ENCODE measurements around the gene CTR9. TPM values are rescaled to one million over a fixed set of nuclear protein-coding genes. Genes with fewer than 3 reads are reported as not detected.
A peak's percentile ranks its signal among the peaks of the same experiment; 100 is the strongest.

The CTR9 gene
- total and polyA plus RNA-seq, 9 of the 15 experiments (the other 6 are each of a cell fraction or from before 2014, with no cell fraction given), result 25.4 to 79.3 (median 47.3) TPM

DNA sequence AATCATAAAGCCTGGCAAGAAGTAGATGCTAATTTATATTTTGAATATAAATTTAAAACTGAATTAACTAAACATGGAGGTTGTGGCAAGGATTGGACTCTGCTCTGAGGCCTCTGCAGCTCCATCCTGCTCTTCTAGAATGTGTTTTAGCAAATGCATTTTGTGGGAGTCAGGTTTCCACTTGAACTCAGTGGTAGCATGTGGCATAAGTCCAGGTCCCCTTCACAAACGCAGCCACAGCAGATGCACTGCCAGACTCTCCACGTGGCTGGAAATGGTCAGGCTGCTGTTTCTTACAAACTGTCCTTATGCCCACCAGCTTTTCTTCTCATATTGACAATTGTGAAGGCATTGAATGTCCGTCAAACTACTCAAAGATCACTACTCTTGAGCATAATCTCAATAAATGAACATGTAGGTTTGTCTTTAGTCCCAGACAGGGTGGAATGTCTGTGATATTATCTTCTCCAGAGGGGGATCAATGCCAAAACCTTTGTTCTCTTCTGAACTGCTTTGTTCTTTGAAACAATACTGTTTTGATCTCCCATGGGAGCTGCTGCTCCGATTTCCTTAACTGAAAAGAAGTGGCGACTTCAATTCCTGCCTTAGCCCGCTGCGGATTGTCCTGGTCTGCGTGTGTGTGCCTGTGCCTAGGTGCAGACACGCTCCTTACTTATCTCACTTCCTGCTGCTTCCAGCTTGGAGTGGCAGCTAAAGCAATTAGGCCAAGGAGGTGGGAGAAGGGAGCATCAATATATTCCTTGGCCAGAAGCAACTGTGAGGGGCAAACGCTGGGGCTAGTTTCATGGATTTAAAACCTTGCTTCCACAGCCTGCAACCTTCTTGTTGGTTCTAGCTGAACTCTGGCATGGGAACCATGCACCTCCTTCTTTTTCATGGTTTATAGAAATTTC lies 33.4 kb downstream of the CTR9 start:
- intact Hi-C loops (cut with micrococcal nuclease) (no loop called here), in situ Hi-C loops (cut with MboI) (loop anchor here (10.0 to 25.0 kb wide), 2 partner anchors 478 to 1000 kb away; no protein-coding TSS in a partner anchor)
- Histone ChIP-seq H2AFZ (ENCODE audit: low read depth, low read length) (peak overlapping the region; percentile 32), H3K9me1 (ENCODE audit: control insufficient read depth, insufficient read depth, low read length) (no peaks in the 10 kb centered on the region), H3K4me2 (ENCODE audit: insufficient read depth, low read length) (no peak overlapping the region), H3K27me3 (ENCODE audit: control insufficient read depth in 2 of 2, insufficient read depth in 2 of 2, low read length in 2 of 2) (no peaks in the 10 kb centered on the region), H3K27ac (ENCODE audit: extremely low read depth, low read depth, low read length) (no peak overlapping the region), H3K9me3 (replicated peaks; ENCODE audit: control insufficient read depth, insufficient read depth, low read depth, low read length) (no peaks in the 10 kb centered on the region), H3K36me3 (ENCODE audit: control insufficient read depth, insufficient read depth, low read length) (peaks cover 6% of the 10 kb centered on the region; the same call in 1 of the 3 replicates), H4K20me1 (replicated peaks; ENCODE audit: control insufficient read depth, insufficient read depth, low read length) (no peaks in the 10 kb centered on the region), H3K9ac (ENCODE audit: insufficient read depth in 1 of 2, low read depth in 2 of 2, low read length in 2 of 2) (no peak overlapping the region), H3K4me1 (replicated peaks in 1 of 2; ENCODE audit: control insufficient read depth in 2 of 2, insufficient read depth in 2 of 2, low read length in 2 of 2) (no peaks in the 10 kb centered on the region), H3K79me2 (ENCODE audit: control insufficient read depth, insufficient read depth, low read length) (no peaks in the 10 kb centered on the region), H3K4me3 (no peak overlapping the region)
- ChIA-PET CTCF (ENCODE audit: low intra/inter-chr PET ratio) (no interaction called here), POLR2A (interaction anchor here (0.6 to 2.2 kb wide), 7 partner anchors 7 to 207 kb away, joined by 3 to 9 read pairs (median 5); partner anchors contain the start of gene EIF4G2)
- FAIRE-seq, result no peak
- 33% methylated on average over 10 of the region's 10 CpGs for WGBS (ENCODE audit: insufficient coverage, low coverage, missing lambda C conversion rate)
- ATAC-seq, result peak; percentile 45
- no TSS peak for BruUV-seq (replicated peaks)
- no peak for TF ChIP-seq NCOA2 (IDR thresholded peaks at IDR 0.05; ENCODE audit: partially characterized antibody in 2 of 2)
- TF ChIP-seq, protein P1, sequence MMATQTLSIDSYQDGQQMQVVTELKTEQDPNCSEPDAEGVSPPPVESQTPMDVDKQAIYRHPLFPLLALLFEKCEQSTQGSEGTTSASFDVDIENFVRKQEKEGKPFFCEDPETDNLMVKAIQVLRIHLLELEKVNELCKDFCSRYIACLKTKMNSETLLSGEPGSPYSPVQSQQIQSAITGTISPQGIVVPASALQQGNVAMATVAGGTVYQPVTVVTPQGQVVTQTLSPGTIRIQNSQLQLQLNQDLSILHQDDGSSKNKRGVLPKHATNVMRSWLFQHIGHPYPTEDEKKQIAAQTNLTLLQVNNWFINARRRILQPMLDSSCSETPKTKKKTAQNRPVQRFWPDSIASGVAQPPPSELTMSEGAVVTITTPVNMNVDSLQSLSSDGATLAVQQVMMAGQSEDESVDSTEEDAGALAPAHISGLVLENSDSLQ (IDR thresholded peaks at IDR 0.05), result peak; percentile 29; the same call in 1 of the 2 replicates
- DNase-seq (ENCODE audit: extremely low read depth in 1 of 4, low spot score in 3 of 4), result no peak
